Spleen (tissue), 11 donors: ENCODE measurements around the gene PPP1R9A. TPM values are rescaled to one million over a fixed set of nuclear protein-coding genes. Genes with fewer than 3 reads are reported as not detected.

ENCODE experiments used
- DNase-seq: peaks from one replicate; pipeline ENCODE4 v3.0.0-alpha.2; 2020
- H3K27ac ChIP-seq, 8 donors: fragments of 200-600 bp; sonication (generic) in 7 of 8; 1 replicate in 4 of 8; 2 replicates in 4 of 8; pipeline versions ENCODE4 v1.5.0 to v1.8.0; 2016 to 2021; ENCODE audit warnings: inconsistent platforms in 4 of 8, mild to moderate bottlenecking in 4 of 8, moderate library complexity in 1 of 8
- H3K27me3 ChIP-seq, 7 donors: fragments of 200-600 bp; sonication (generic) in 6 of 7; replicated peaks in 1 of 7; 1 replicate in 4 of 7; 2 replicates in 3 of 7; pipeline versions ENCODE4 v1.5.0 to v1.8.0; 2016 to 2021; ENCODE audit warnings: inconsistent platforms in 3 of 7, mild to moderate bottlenecking in 1 of 7
- H3K36me3 ChIP-seq, 6 donors: fragments of 200-600 bp; sonication (generic) in 5 of 6; 1 replicate in 4 of 6; 2 replicates in 2 of 6; pipeline versions ENCODE4 v1.5.0 to v1.8.0; 2016 to 2021; ENCODE audit warnings: inconsistent platforms in 2 of 6
- H3K4me1 ChIP-seq, 6 donors: fragments of 200-600 bp; sonication (generic) in 5 of 6; 1 replicate in 3 of 6; 2 replicates in 3 of 6; pipeline versions ENCODE4 v1.5.0 to v1.8.0; 2016 to 2021; ENCODE audit warnings: inconsistent platforms in 3 of 6
- H3K4me3 ChIP-seq, 8 donors: fragments of 200-600 bp; sonication (generic) in 7 of 8; 1 replicate in 4 of 8; 2 replicates in 4 of 8; pipeline versions ENCODE4 v1.5.0 to v1.8.0; 2016 to 2021; ENCODE audit warnings: inconsistent platforms in 4 of 8, mild to moderate bottlenecking in 4 of 8, moderate library complexity in 2 of 8
- H3K9me3 ChIP-seq, 8 donors: fragments of 200-600 bp; sonication (generic) in 7 of 8; 1 replicate in 4 of 8; 2 replicates in 4 of 8; pipeline versions ENCODE4 v1.5.0 to v1.8.0; 2016 to 2021; ENCODE audit warnings: inconsistent platforms in 4 of 8
- CTCF ChIP-seq, 11 experiments: fragments of 200-600 bp in 7 of 11; fragments of 450-650 bp in 4 of 11; sonication (generic) in 4 of 11; IDR thresholded peaks in 8 of 11; conservative IDR thresholded peaks in 3 of 11; 1 replicate in 7 of 11; 2 replicates in 4 of 11; pipeline versions ENCODE4 v1.4.0 to v1.8.0; 2016 to 2021; ENCODE audit warnings: antibody characterized with exemption in 11 of 11, inconsistent platforms in 4 of 11, mild to moderate bottlenecking in 1 of 11
- POLR2A ChIP-seq, 3 donors: fragments of 450-650 bp; IDR thresholded peaks; one replicate each; pipeline ENCODE4 v1.5.1; 2017; ENCODE audit warnings: antibody characterized with exemption in 3 of 3, mild to moderate bottlenecking in 1 of 3
- POLR2AphosphoS5 ChIP-seq, 3 donors: sonication (generic); formaldehyde crosslinking; IDR thresholded peaks; one replicate each; pipeline ENCODE4 v1.5.1; 2017; ENCODE audit warnings: antibody characterized with exemption in 3 of 3
- WGBS, 5 donors: extraction: QIAGEN DNeasy Blood & Tissue Kit in 3 of 5; methylation state at CpG; one replicate each; pipeline versions ENCODE4 v1.1.5 to v1.1.7; 2013 to 2018; 5-methylcytosine and 5-hydroxymethylcytosine counted together
- intact Hi-C: fragments of 100-400 bp; cut with DNase I; formaldehyde crosslinking; loops from one replicate; pipeline ENCODE4 v1.15.0; 2023; ENCODE audit warnings: low total_unique reads
- polyA plus RNA-seq, 3 donors: library from polyadenylated mRNA; stranded (reverse); fragments of 200-250 nt; gene quantifications; one replicate each; pipeline ENCODE4 v1.2.1, GENCODE V29; 2013
- total RNA-seq, 7 donors: library from RNA; depleted of rRNA in 3 of 7; stranded (reverse); fragments of >200 nt in 3 of 7; fragmentation: NEBNext Ultra II Directional in 4 of 7; extraction: Animal tissue kit (Norgen Biotek cat#: 25700) in 4 of 7; gene quantifications; one replicate each; pipeline versions ENCODE4 v1.1.0 to v1.2.1, GENCODE V29; 2016 to 2021
- donor health status: healthy with polysubstance abuse.
- donor health status: DM: no; HTN: no; CAD: no; lungs with moderate emphysema.
- donor health status: DM: no; HTN: no; CAD: no.
- donor health status: Bipolar disorder and iron deficiency.
- donor health status: healthy.
- donor health status: DM: no; HTN: no; CAD: no.
- donor health status: DM: yes; HTN: yes; CAD: no.

The PPP1R9A gene
- total and polyA plus RNA-seq, 10 donors = 0.52 to 24.1 (median 10.9) TPM

DNA sequence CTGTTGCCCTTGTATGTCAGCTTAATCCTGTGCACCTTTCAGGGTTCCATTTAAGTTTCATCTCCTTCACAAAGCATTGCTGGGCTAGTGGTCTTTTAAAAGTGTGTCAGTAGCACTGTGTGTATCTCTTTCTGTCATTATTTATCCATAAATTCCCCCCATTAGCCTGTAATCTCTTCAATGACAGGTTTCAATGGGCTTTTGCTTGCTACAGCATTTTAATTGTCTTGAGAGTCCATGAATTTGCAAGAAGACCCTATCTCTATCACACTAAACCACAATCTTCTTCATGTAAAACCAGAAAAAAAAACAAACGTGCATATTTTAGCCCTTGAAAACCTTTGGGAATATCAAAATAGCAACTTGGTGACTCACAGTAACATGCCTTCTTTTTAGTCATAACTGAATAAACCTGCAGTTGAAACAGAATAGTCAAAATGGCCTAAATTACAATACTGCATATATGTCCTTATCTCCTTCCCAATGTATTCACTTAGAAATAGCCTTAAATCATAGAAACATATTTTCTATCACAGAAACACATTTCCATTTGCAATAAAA, 298.4 kb downstream of the PPP1R9A start:
- H3K27ac ChIP-seq = no peak overlapping the region
- H3K9me3 ChIP-seq = no peaks in the 10 kb centered on the region
- DNase-seq = no peak
- H3K36me3 ChIP-seq = no peaks in the 10 kb centered on the region
- intact Hi-C loops = no loop called here
- H3K4me1 ChIP-seq = no peaks in the 10 kb centered on the region
- no peak overlapping the region for H3K4me3 ChIP-seq
- TF ChIP-seq POLR2AphosphoS5 (IDR thresholded peaks at IDR 0.05) (no peak), POLR2A (IDR thresholded peaks at IDR 0.05) (no peak), CTCF (IDR thresholded peaks at IDR 0.05 in 8 of 11, conservative IDR thresholded peaks at IDR 0.05 in 3 of 11) (no peak)
- WGBS, 5 donors = 38 to 65% (median 55%) methylated on average over 1 of the region's 1 CpG
- no peaks in the 10 kb centered on the region for H3K27me3 ChIP-seq

GRCh38 chr7:95209276-95209675, 301.9 kb downstream of the PPP1R9A start:
- intact Hi-C loops = no loop called here
- H3K9me3 ChIP-seq = no peaks in the 10 kb centered on the region
- H3K4me1 ChIP-seq = no peaks in the 10 kb centered on the region
- no peak overlapping the region for H3K27ac ChIP-seq
- no peak for DNase-seq
- no peaks in the 10 kb centered on the region for H3K27me3 ChIP-seq
- H3K36me3 ChIP-seq = no peaks in the 10 kb centered on the region
- TF ChIP-seq POLR2A (IDR thresholded peaks at IDR 0.05) (no peak), POLR2AphosphoS5 (IDR thresholded peaks at IDR 0.05) (no peak), CTCF (IDR thresholded peaks at IDR 0.05 in 8 of 11, conservative IDR thresholded peaks at IDR 0.05 in 3 of 11) (no peak)
- H3K4me3 ChIP-seq = no peak overlapping the region
- WGBS, 5 donors = 91 to 99% (median 95%) methylated on average over 2 of the region's 2 CpGs

- no peaks in the 10 kb centered on the region for H3K27me3 ChIP-seq
- H3K27ac ChIP-seq = no peak overlapping the region
- 67 to 96% (median 81%) methylated on average over 2 of the region's 2 CpGs for WGBS, 5 donors
- TF ChIP-seq CTCF (IDR thresholded peaks at IDR 0.05 in 8 of 11, conservative IDR thresholded peaks at IDR 0.05 in 3 of 11) (no peak), POLR2AphosphoS5 (IDR thresholded peaks at IDR 0.05) (no peak), POLR2A (IDR thresholded peaks at IDR 0.05) (no peak)
- intact Hi-C loops = no loop called here
- H3K4me3 ChIP-seq = no peak overlapping the region
- no peak for DNase-seq
- no peaks in the 10 kb centered on the region for H3K4me1 ChIP-seq
- no peaks in the 10 kb centered on the region for H3K9me3 ChIP-seq
- H3K36me3 ChIP-seq = no peaks in the 10 kb centered on the region
Observed at GRCh38 chr7:95209788-95210187, 302.4 kb downstream of the PPP1R9A start.

- no peak for TF ChIP-seq CTCF (IDR thresholded peaks at IDR 0.05 in 8 of 11, conservative IDR thresholded peaks at IDR 0.05 in 3 of 11)
- no peak for TF ChIP-seq POLR2AphosphoS5 (IDR thresholded peaks at IDR 0.05)
- no peak for TF ChIP-seq POLR2A (IDR thresholded peaks at IDR 0.05)
- no peak for DNase-seq
- intact Hi-C loops = no loop called here
- peaks cover 0 to 9% (median 2%) of the 10 kb centered on the region in 8 donors for H3K9me3 ChIP-seq
- no peaks in the 10 kb centered on the region for H3K27me3 ChIP-seq
- no peaks in the 10 kb centered on the region for H3K4me1 ChIP-seq
- H3K36me3 ChIP-seq = no peaks in the 10 kb centered on the region
- WGBS, 5 donors = 79 to 94% (median 91%) methylated on average over 2 of the region's 2 CpGs
- no peak overlapping the region for H3K27ac ChIP-seq
- no peak overlapping the region for H3K4me3 ChIP-seq
Observed at GRCh38 chr7:95213148-95213547, 305.8 kb downstream of the PPP1R9A start.
